Measurements from ENCODE around the gene VIPR2.

Gene VIPR2

GRCh38 chr7:159022238-159022993, 122.3 kb downstream of the VIPR2 start:
- no peak for DNase-seq

- no peak for DNase-seq
These were observed 123.7 kb downstream of the VIPR2 start for GRCh38 chr7:159020987-159021386.

- DNase-seq = no peak
These were observed 125.6 kb downstream of the VIPR2 start for GRCh38 chr7:159019111-159019510.

- DNase-seq = no peak
These were observed 126.9 kb downstream of the VIPR2 start for GRCh38 chr7:159017741-159018140.

- DNase-seq = no peak
These were observed 127.5 kb downstream of the VIPR2 start for GRCh38 chr7:159017210-159017609.

GRCh38 chr7:159016591-159016990, 128.1 kb downstream of the VIPR2 start:
- DNase-seq = no peak

- no peak for DNase-seq
These were observed 128.9 kb downstream of the VIPR2 start for GRCh38 chr7:159015454-159016410.

GRCh38 chr7:159015081-159015453, 129.6 kb downstream of the VIPR2 start:
- no peak for DNase-seq

GRCh38 chr7:159014297-159015062, 130.2 kb downstream of the VIPR2 start:
- DNase-seq = no peak

GRCh38 chr7:159013825-159014289, 130.8 kb downstream of the VIPR2 start:
- no peak for DNase-seq

- no peak for DNase-seq
These were observed 131.4 kb downstream of the VIPR2 start for GRCh38 chr7:159013181-159013690.

- no peak for DNase-seq
These were observed 132.2 kb downstream of the VIPR2 start for GRCh38 chr7:159012353-159013069.

- DNase-seq = no peak
These were observed 133.0 kb downstream of the VIPR2 start for GRCh38 chr7:159011722-159012022.

- no peak for DNase-seq
These were observed 133.5 kb downstream of the VIPR2 start for GRCh38 chr7:159010937-159011721.

GRCh38 chr7:159010411-159010810, 134.3 kb downstream of the VIPR2 start:
- DNase-seq = no peak

GRCh38 chr7:159009951-159010350, 134.7 kb downstream of the VIPR2 start:
- DNase-seq = no peak

GRCh38 chr7:159008417-159008816, 136.2 kb downstream of the VIPR2 start:
- DNase-seq = no peak

GRCh38 chr7:159007996-159008389, 136.7 kb downstream of the VIPR2 start:
- no peak for DNase-seq

- DNase-seq = no peak
These were observed 137.2 kb downstream of the VIPR2 start for GRCh38 chr7:159007364-159007995.

- no peak for DNase-seq
These were observed 138.0 kb downstream of the VIPR2 start for GRCh38 chr7:159006610-159007130.

Data from NCI-H526 treated with DMSO at 0.1 percent for 48 hours (cell line).